NCI-H774 (cell line): Measurements from ENCODE around the gene ARHGAP44.

Experiments
- DNase-seq: peaks from one replicate; lab custom pipeline; 2025; lab: John Stamatoyannopoulos, UW

ARHGAP44 gene

GRCh38 chr17:12995106-12995895, 206.0 kb downstream of the ARHGAP44 start:
- DNase-seq: no peak

- DNase-seq: no peak
Observed at GRCh38 chr17:12995896-12996295, 206.6 kb downstream of the ARHGAP44 start.

GRCh38 chr17:12996357-12996756, 207.1 kb downstream of the ARHGAP44 start:
- DNase-seq: no peak

- DNase-seq: no peak
Observed at GRCh38 chr17:12996941-12997340, 207.6 kb downstream of the ARHGAP44 start.

- DNase-seq: no peak
Observed at GRCh38 chr17:12998461-12998860, 209.2 kb downstream of the ARHGAP44 start.

GRCh38 chr17:12998874-12999273, 209.6 kb downstream of the ARHGAP44 start:
- DNase-seq: no peak

GRCh38 chr17:13000561-13000960, 211.3 kb downstream of the ARHGAP44 start:
- DNase-seq: no peak

GRCh38 chr17:13001991-13002615, 212.8 kb downstream of the ARHGAP44 start:
- DNase-seq: peak; percentile 55

- DNase-seq: peak; percentile 10
Observed at GRCh38 chr17:13002761-13003453, 213.6 kb downstream of the ARHGAP44 start.

GRCh38 chr17:13003454-13003851, 214.2 kb downstream of the ARHGAP44 start:
- DNase-seq: no peak

- no peak for DNase-seq
Observed at GRCh38 chr17:13003927-13004326, 214.6 kb downstream of the ARHGAP44 start.

- no peak for DNase-seq
Observed at GRCh38 chr17:13004336-13004735, 215.0 kb downstream of the ARHGAP44 start.

- DNase-seq: no peak
Observed at GRCh38 chr17:13005530-13005929, 216.2 kb downstream of the ARHGAP44 start.

- DNase-seq: no peak
Observed at GRCh38 chr17:13008461-13008860, 219.2 kb downstream of the ARHGAP44 start.

- DNase-seq: no peak
Observed at GRCh38 chr17:13010959-13011358, 221.7 kb downstream of the ARHGAP44 start.

- DNase-seq: no peak
Observed at GRCh38 chr17:13014801-13015200, 225.5 kb downstream of the ARHGAP44 start.

GRCh38 chr17:13016881-13017654, 227.8 kb downstream of the ARHGAP44 start:
- no peak for DNase-seq

- peak; percentile 90 for DNase-seq
Observed at GRCh38 chr17:13017655-13018459, 228.6 kb downstream of the ARHGAP44 start, which contains the start of gene ELAC2. Gene ELAC2, minus strand, starts transcription at chr17:13018027. Its CDS starts 80 bp downstream, at chr17:13017947.

- no peak for DNase-seq
Observed at GRCh38 chr17:13024016-13024415, 234.7 kb downstream of the ARHGAP44 start.

GRCh38 chr17:13024526-13025257, 235.4 kb downstream of the ARHGAP44 start:
- no peak for DNase-seq

- no peak for DNase-seq
Observed at GRCh38 chr17:13025258-13025627, 235.9 kb downstream of the ARHGAP44 start.
